ENCODE measurements around the gene TSPAN14.

- no peak for TF ChIP-seq POLR2AphosphoS5 (IDR thresholded peaks at IDR 0.05; ENCODE audit: borderline replicate concordance, low read depth, low read length)
- no peak for TF ChIP-seq EZH2 (IDR thresholded peaks at IDR 0.05)
- TF ChIP-seq FOXP2 (optimal IDR thresholded peaks at IDR 0.05; ENCODE audit: control extremely low read depth, extremely low read length, insufficient read depth) = no peak
These were observed 61.4 kb downstream of the TSPAN14 start for GRCh38 chr10:80515511-80515910.

Data from SK-N-MC (cell line).